ENCODE data around the gene E2F4. TPM values are rescaled to one million over a fixed set of nuclear protein-coding genes. Genes with fewer than 3 reads are reported as not detected.

Gene E2F4
- total and polyA plus RNA-seq, 10 of the 15 experiments (the other 5 are each of a cell fraction or from before 2014, with no cell fraction given), result 11.7 to 132 (median 95.9) TPM

DNA sequence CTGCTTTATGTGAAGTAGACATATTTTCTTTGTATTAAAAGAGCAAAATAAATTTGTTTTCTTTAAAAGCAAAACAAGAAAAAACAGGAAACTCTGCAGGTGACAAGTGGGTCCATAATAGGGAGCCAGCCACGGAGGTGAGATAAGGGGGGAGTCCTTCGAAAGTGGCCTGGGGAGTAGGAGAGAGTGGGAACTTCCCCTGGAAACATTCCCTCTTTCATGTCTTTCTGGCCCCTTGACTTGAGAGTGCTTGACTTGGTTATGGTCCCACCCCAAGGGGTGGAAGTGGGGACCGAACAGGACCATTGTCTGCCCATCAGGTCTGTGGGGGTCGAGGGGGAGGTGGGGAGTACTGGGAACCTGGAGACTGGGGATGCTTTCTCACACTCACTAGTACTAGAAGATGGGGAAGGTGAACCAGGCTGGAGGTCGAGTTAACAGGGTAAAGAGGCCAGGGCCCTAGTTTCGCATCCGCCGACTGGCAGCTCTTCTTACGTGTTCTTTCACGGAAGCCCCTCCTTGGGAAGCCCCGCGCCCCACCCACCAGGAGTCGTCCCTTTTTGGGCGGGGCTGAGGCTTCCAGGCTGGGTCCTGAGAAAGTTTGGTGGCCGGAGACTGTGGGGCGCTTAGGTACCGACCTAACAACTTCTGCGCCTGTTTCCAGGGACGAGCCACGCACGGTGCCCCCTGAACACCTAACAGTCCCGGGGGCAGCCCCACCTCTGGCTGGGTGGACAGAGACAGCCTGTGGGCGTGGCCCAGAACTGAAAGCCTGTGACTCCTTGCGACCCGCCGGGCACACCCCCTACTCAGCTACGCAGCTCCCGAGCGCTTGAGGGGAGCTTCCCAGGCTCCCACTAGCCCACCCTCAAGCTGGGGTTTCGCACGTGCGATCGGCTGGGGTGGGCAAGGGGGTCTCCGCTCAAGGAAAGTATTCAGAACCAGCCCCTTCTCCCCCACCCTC, 33.0 kb upstream of the E2F4 start (continued):
- TF ChIP-seq ZZZ3 (IDR thresholded peaks at IDR 0.05; ENCODE audit: control insufficient read depth, insufficient read length, low read depth) (no peak), CHD4 (IDR thresholded peaks at IDR 0.05) (no peak), MTA2 (IDR thresholded peaks at IDR 0.05; ENCODE audit: low read depth) (0 out of 2 replicates have a peak, but pooled peaks have one; percentile 32), SMAD1 (IDR thresholded peaks at IDR 0.05; ENCODE audit: low read depth, partially characterized antibody) (no peak), TARDBP (IDR thresholded peaks at IDR 0.05; ENCODE audit: borderline replicate concordance) (no peak), BHLHE40 (IDR thresholded peaks at IDR 0.05; ENCODE audit: borderline replicate concordance in 1 of 2, low read depth in 2 of 2, low read length in 1 of 2) (peak; percentile 58 to 72; a peak in 2 of 4 replicates), ATF3 (IDR thresholded peaks at IDR 0.05; ENCODE audit: borderline replicate concordance, extremely low read depth, low read depth, low read length) (no peak), PAX8 (IDR thresholded peaks at IDR 0.05) (no peak), ZBED1 (IDR thresholded peaks at IDR 0.05; ENCODE audit: borderline replicate concordance) (no peak), NFXL1 (IDR thresholded peaks at IDR 0.05; ENCODE audit: borderline replicate concordance) (no peak), ZNF274 (IDR thresholded peaks at IDR 0.05; ENCODE audit: insufficient read depth, insufficient read length) (no peak), BRCA1 (IDR thresholded peaks at IDR 0.05; ENCODE audit: low read depth, low read length) (no peak), CBX3 (IDR thresholded peaks at IDR 0.05; ENCODE audit: borderline replicate concordance, low read depth) (no peak), SMAD5 (IDR thresholded peaks at IDR 0.05; ENCODE audit: low read depth) (0 out of 2 replicates have a peak, but pooled peaks have one; percentile 21), RBBP5 (conservative IDR thresholded peaks at IDR 0.05) (no peak), TBL1XR1 (IDR thresholded peaks at IDR 0.05; ENCODE audit: low read depth, low read length) (no peak), WRNIP1 (IDR thresholded peaks at IDR 0.05; ENCODE audit: borderline replicate concordance, low read depth, low read length) (no peak), POLR2AphosphoS2 (IDR thresholded peaks at IDR 0.05; ENCODE audit: low read depth, low read length) (no peak; the same call in 1 of the 2 replicates), SREBF2 (IDR thresholded peaks at IDR 0.05; ENCODE audit: low read length) (no peak), SMARCA5 (IDR thresholded peaks at IDR 0.05) (0 out of 2 replicates have a peak, but pooled peaks have one; percentile 60), MAX (IDR thresholded peaks at IDR 0.05; ENCODE audit: low read depth, low read length) (no peak), E2F4 (IDR thresholded peaks at IDR 0.05; ENCODE audit: low read depth, low read length) (no peak), USF1 (IDR thresholded peaks at IDR 0.05; ENCODE audit: borderline replicate concordance, extremely low read length, insufficient read depth, low read depth, low read length) (no peak), MTA3 (IDR thresholded peaks at IDR 0.05; ENCODE audit: borderline replicate concordance, low read length) (no peak)
- TF ChIP-seq, protein P1, sequence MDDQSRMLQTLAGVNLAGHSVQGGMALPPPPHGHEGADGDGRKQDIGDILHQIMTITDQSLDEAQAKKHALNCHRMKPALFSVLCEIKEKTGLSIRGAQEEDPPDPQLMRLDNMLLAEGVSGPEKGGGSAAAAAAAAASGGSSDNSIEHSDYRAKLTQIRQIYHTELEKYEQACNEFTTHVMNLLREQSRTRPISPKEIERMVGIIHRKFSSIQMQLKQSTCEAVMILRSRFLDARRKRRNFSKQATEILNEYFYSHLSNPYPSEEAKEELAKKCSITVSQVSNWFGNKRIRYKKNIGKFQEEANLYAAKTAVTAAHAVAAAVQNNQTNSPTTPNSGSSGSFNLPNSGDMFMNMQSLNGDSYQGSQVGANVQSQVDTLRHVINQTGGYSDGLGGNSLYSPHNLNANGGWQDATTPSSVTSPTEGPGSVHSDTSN (IDR thresholded peaks at IDR 0.05; ENCODE audit: insufficient replicate concordance, low read depth, low read length), result no peak
- TF ChIP-seq, protein P2, sequence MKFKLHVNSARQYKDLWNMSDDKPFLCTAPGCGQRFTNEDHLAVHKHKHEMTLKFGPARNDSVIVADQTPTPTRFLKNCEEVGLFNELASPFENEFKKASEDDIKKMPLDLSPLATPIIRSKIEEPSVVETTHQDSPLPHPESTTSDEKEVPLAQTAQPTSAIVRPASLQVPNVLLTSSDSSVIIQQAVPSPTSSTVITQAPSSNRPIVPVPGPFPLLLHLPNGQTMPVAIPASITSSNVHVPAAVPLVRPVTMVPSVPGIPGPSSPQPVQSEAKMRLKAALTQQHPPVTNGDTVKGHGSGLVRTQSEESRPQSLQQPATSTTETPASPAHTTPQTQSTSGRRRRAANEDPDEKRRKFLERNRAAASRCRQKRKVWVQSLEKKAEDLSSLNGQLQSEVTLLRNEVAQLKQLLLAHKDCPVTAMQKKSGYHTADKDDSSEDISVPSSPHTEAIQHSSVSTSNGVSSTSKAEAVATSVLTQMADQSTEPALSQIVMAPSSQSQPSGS (IDR thresholded peaks at IDR 0.05; ENCODE audit: low read length), result no peak
